ENCODE measurements around the gene UBA5. TPM values are rescaled to one million over a fixed set of nuclear protein-coding genes. Genes with fewer than 3 reads are reported as not detected.

UBA5 gene
- polyA plus RNA-seq, 1 experiment: 54.0 TPM

DNA sequence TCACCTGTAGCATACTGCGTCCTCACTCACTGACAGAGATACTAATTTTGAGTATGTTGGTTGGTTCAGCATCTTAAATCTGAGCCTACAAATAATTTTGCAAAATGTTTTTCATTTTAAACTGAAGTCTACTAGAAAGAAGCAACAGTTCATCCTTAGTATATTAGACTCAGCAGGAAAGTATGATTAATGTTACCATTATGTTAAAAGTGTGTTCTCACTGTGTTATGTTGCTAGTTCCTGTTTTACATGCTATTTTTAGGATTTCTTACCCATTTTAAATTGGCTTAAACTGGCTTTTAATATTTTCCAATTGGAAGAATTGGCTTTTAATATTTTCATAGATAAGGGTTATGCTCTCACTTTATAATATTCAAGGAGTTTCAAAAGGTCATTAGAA lies 37.4 kb upstream of the UBA5 start:
- CTCF ChIA-PET: interaction anchor here (2.1 kb wide), 1 partner anchor 87 kb away, joined by 7 read pairs; no protein-coding TSS in a partner anchor
- no peak overlapping the region for H3K27ac ChIP-seq (ENCODE audit: low read depth, low read length)

DNA sequence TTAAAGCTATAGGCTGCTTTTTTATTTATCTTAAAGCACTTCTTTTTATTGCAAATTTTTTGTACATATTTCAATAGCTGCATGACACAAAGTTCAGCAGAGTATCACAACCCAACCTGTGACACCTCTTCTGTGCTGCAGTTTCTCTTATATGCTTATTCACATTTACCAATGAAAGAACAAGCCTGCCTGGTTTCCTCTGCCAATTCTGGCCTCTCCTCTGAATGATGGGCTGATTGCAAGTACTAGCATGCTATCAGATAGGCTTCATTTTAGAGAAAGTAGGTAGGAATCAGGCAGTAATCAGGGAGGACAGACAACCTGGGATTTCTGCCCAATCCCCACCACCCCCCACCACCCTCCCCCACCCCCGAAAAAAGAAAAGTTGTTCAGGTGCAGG lies 36.5 kb upstream of the UBA5 start:
- no peak overlapping the region for H3K4me3 ChIP-seq (ENCODE audit: low read depth, low read length)
- no peak for DNase-seq (ENCODE audit: low read depth, low spot score)
- no peaks in the 10 kb centered on the region for H3K27me3 ChIP-seq (ENCODE audit: control insufficient read depth, insufficient read depth, low read length)
- no peaks in the 10 kb centered on the region for H3K9me3 ChIP-seq (ENCODE audit: control insufficient read depth, insufficient read depth, low read length)
- ChIA-PET POLR2A (no interaction called here), CTCF (interaction anchor here (0.6 to 2.1 kb wide), 2 partner anchors 88 to 205 kb away, joined by 4 to 7 read pairs; no protein-coding TSS in a partner anchor)
- TF ChIP-seq, protein P1, sequence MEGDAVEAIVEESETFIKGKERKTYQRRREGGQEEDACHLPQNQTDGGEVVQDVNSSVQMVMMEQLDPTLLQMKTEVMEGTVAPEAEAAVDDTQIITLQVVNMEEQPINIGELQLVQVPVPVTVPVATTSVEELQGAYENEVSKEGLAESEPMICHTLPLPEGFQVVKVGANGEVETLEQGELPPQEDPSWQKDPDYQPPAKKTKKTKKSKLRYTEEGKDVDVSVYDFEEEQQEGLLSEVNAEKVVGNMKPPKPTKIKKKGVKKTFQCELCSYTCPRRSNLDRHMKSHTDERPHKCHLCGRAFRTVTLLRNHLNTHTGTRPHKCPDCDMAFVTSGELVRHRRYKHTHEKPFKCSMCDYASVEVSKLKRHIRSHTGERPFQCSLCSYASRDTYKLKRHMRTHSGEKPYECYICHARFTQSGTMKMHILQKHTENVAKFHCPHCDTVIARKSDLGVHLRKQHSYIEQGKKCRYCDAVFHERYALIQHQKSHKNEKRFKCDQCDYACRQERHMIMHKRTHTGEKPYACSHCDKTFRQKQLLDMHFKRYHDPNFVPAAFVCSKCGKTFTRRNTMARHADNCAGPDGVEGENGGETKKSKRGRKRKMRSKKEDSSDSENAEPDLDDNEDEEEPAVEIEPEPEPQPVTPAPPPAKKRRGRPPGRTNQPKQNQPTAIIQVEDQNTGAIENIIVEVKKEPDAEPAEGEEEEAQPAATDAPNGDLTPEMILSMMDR (IDR thresholded peaks at IDR 0.05; ENCODE audit: low read depth, low read length): no peak
- H3K27ac ChIP-seq (ENCODE audit: low read depth, low read length): no peak overlapping the region

More for the DNA sequence above, 37.4 kb upstream of the UBA5 start:
- POLR2A ChIA-PET: no interaction called here
- no peak for DNase-seq (ENCODE audit: low read depth, low spot score)
- Histone ChIP-seq H3K27me3 (ENCODE audit: control insufficient read depth, insufficient read depth, low read length) (no peaks in the 10 kb centered on the region), H3K9me3 (ENCODE audit: control insufficient read depth, insufficient read depth, low read length) (no peaks in the 10 kb centered on the region), H3K4me3 (ENCODE audit: low read depth, low read length) (no peak overlapping the region)
- TF ChIP-seq, protein P1 (IDR thresholded peaks at IDR 0.05; ENCODE audit: low read depth, low read length): no peak

DNA sequence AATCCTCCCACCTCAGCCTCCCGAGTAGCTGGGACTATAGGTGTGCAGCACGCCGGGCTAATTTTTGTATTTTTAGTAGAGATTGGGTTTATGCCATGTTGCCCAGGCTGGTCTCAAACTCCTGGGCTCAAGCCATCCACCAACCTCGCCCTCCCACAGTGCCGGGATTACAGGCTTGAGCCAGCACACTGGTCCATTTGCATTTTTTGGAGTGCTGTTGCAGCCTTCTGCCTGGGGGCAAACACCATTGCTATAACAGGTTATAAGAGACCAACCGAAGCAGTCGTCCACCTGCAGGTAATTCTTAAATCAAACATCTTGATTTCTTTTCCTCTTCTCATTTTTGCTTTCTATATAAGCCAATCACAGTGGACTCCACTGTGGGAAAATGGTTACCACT lies 35.3 kb upstream of the UBA5 start:
- TF ChIP-seq, protein P1 (IDR thresholded peaks at IDR 0.05; ENCODE audit: low read depth, low read length): no peak
- DNase-seq (ENCODE audit: low read depth, low spot score): no peak
- H3K27me3 ChIP-seq (ENCODE audit: control insufficient read depth, insufficient read depth, low read length): no peaks in the 10 kb centered on the region
- H3K4me3 ChIP-seq (ENCODE audit: low read depth, low read length): no peak overlapping the region
- H3K27ac ChIP-seq (ENCODE audit: low read depth, low read length): no peak overlapping the region
- POLR2A ChIA-PET: no interaction called here
- CTCF ChIA-PET: interaction anchor here (0.7 kb wide), 1 partner anchor 88 kb away, joined by 3 read pairs; no protein-coding TSS in a partner anchor
- no peaks in the 10 kb centered on the region for H3K9me3 ChIP-seq (ENCODE audit: control insufficient read depth, insufficient read depth, low read length)

DNA sequence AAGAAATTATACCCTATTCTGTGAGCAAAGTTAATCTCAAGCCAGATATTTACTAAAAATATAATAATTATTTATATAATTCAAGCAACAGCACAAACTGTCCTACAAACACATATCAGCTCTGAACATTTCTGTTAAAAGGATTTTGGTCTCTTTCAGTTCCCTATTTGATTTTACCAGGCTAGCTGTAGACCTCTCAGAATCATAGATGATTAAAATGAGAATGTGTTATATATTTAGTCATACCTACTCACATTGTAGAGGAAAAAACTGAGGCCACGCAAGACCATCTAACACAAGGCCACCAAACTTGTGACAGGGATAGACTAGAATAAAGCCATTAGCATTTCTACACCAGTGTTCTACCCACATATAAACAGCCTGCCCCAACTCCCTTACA lies 34.5 kb upstream of the UBA5 start:
- H3K27me3 ChIP-seq (ENCODE audit: control insufficient read depth, insufficient read depth, low read length): no peaks in the 10 kb centered on the region
- ChIA-PET POLR2A (no interaction called here), CTCF (interaction anchor here (2.3 kb wide), 1 partner anchor 90 kb away, joined by 9 read pairs; no protein-coding TSS in a partner anchor)
- H3K4me3 ChIP-seq (ENCODE audit: low read depth, low read length): no peak overlapping the region
- no peak overlapping the region for H3K27ac ChIP-seq (ENCODE audit: low read depth, low read length)
- no peak for DNase-seq (ENCODE audit: low read depth, low spot score)
- TF ChIP-seq, protein P1 (IDR thresholded peaks at IDR 0.05; ENCODE audit: low read depth, low read length): no peak
- no peaks in the 10 kb centered on the region for H3K9me3 ChIP-seq (ENCODE audit: control insufficient read depth, insufficient read depth, low read length)

DNA sequence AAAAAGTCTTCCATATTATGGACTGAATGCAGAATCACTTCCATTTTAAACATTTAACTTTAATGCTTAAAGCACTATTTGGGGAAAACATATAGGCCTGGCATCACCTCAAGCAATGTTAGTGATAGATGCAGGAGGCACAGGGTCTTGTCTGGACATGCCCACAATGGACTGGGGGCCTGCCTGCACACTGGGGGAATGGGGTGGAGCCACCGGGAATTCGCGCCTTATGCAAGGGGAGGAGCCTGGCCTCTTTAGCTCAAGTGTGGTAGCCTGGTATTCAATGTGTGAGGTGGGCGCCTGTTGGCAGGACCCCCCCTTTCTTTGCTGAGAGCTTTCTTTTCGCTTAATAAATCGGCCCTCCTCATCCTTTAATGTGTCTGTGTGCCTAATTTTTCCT lies 33.2 kb upstream of the UBA5 start:
- TF ChIP-seq, protein P1 (IDR thresholded peaks at IDR 0.05; ENCODE audit: low read depth, low read length): no peak
- Histone ChIP-seq H3K4me3 (ENCODE audit: low read depth, low read length) (no peak overlapping the region), H3K27ac (ENCODE audit: low read depth, low read length) (no peak overlapping the region), H3K27me3 (ENCODE audit: control insufficient read depth, insufficient read depth, low read length) (no peaks in the 10 kb centered on the region), H3K9me3 (ENCODE audit: control insufficient read depth, insufficient read depth, low read length) (no peaks in the 10 kb centered on the region)
- ChIA-PET CTCF (interaction anchor here (1.3 to 2.3 kb wide), 2 partner anchors 15 to 91 kb away, joined by 5 to 9 read pairs; no protein-coding TSS in a partner anchor), POLR2A (no interaction called here)
- no peak for DNase-seq (ENCODE audit: low read depth, low spot score)
